Measurements from ENCODE around the gene RAB26. TPM values are rescaled to one million over a fixed set of nuclear protein-coding genes. Genes with fewer than 3 reads are reported as not detected.
"Not testable (repeated sequence)": the region's sequence is repeated elsewhere in the genome, so short reads cannot be mapped to it uniquely, and the experiment has no call there.

Gene RAB26
- total RNA-seq, 6 donors from 2014 or later: 0.30 to 6.8 (median 0.85) TPM; not detected in 2

DNA sequence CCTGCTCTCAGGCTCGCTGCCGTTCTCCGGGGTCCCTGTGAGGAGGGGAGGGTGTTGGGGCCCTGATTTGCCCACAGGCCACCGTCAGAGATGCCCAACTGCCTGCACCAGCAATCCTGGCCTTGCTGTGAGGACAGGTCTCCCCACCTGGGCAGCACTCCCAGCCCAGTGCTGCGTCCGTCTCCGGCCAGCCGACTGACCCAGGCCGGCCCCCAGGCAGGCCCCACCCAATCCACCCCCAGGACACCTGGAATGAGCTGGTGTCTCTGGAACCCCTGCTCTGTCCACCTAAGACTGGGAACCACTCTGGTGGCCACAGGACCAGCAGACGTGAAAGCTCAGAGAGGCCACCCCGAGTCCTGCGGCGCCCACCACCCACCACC lies 32.8 kb upstream of the RAB26 start:
- Histone ChIP-seq H3K9me3 (no peaks in the 10 kb centered on the region), H3K27me3 (no peaks in the 10 kb centered on the region), H3K4me3 (no peak overlapping the region), H3K27ac (no peak overlapping the region), H3K4me1 (peaks cover 0 to 9% (median 5%) of the 10 kb centered on the region in 4 donors), H3K36me3 (peaks cover 5 to 44% (median 34%) of the 10 kb centered on the region in 4 donors)
- TF ChIP-seq, protein P1, sequence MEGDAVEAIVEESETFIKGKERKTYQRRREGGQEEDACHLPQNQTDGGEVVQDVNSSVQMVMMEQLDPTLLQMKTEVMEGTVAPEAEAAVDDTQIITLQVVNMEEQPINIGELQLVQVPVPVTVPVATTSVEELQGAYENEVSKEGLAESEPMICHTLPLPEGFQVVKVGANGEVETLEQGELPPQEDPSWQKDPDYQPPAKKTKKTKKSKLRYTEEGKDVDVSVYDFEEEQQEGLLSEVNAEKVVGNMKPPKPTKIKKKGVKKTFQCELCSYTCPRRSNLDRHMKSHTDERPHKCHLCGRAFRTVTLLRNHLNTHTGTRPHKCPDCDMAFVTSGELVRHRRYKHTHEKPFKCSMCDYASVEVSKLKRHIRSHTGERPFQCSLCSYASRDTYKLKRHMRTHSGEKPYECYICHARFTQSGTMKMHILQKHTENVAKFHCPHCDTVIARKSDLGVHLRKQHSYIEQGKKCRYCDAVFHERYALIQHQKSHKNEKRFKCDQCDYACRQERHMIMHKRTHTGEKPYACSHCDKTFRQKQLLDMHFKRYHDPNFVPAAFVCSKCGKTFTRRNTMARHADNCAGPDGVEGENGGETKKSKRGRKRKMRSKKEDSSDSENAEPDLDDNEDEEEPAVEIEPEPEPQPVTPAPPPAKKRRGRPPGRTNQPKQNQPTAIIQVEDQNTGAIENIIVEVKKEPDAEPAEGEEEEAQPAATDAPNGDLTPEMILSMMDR (IDR thresholded peaks at IDR 0.05): no peak
- TF ChIP-seq POLR2A (IDR thresholded peaks at IDR 0.05) (no peak), EP300 (IDR thresholded peaks at IDR 0.05) (no peak)
- ATAC-seq (ENCODE audit: low FRiP score in 2 of 2): no peak
- WGBS, 2 donors: 93% methylated on average over 9 of the region's 13 CpGs; no CpG with 5 or more reads in 1 of the 2 donors
- DNase-seq: peak in 1 of 2 donors; percentile 73

DNA sequence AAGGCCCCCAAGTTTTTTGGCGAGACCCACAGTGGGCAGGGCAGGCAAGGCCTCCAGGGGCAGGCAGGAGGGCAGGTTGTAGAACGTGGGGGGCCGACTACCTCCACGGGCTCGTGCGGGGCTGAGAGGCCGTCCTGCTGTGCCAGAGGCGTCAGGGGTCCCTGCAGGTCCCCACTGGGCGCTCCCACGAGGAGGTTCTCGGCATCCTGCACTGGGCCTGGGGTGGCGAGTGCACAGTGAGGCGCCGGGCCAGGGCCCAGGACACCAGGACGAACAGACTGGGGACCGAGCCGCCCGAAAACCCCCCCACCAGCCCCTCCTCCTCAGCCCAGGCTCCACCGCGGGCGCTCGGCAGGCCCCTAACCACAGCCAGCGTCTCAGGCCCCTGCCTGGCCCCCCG lies 32.0 kb upstream of the RAB26 start:
- not testable (repeated sequence) for ATAC-seq (ENCODE audit: low FRiP score in 2 of 2); H3K27ac ChIP-seq; H3K4me3 ChIP-seq; H3K9me3 ChIP-seq; H3K27me3 ChIP-seq
- 84% methylated on average over 8 of the region's 24 CpGs; no CpG with 5 or more reads in 1 of the 2 donors for whole genome bisulfite sequencing, 2 donors
- H3K36me3 ChIP-seq: peaks cover 0 to 36% (median 26%) of the 10 kb centered on the region in 4 donors
- H3K4me1 ChIP-seq: peaks cover 0 to 13% (median 5%) of the 10 kb centered on the region in 4 donors
- peak in 1 of 2 donors; percentile 78 for DNase-seq

DNA sequence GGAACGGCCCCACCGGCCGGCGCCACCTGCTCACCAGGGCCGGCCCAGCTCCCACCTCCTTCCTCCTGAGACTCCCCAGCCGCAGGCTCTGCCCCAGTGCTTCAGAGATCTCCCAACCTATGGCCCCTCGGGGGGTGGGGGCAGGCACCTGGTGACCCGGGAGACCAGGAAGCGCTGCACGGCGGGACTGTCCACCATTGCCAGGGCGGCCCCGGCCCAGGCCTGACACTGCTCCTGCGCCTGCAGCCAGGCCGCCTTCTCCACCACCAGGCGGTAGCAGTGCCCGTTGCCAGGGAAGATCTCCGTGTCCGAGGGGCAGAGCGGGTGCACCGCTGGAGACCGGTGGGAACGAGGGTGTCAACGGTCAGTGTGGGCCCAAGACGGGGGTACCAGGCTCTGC lies 31.1 kb upstream of the RAB26 start:
- Histone ChIP-seq H3K4me1 (peaks cover 0 to 21% (median 9%) of the 10 kb centered on the region in 4 donors), H3K36me3 (peaks cover 0 to 27% (median 17%) of the 10 kb centered on the region in 4 donors)
- H3K27ac ChIP-seq; ATAC-seq (ENCODE audit: low FRiP score in 2 of 2); H3K27me3 ChIP-seq; H3K4me3 ChIP-seq; H3K9me3 ChIP-seq: not testable (repeated sequence)
- DNase-seq: peak in 1 of 2 donors; percentile 64
- WGBS, 2 donors: 93% methylated on average over 13 of the region's 25 CpGs; no CpG with 5 or more reads in 1 of the 2 donors

DNA sequence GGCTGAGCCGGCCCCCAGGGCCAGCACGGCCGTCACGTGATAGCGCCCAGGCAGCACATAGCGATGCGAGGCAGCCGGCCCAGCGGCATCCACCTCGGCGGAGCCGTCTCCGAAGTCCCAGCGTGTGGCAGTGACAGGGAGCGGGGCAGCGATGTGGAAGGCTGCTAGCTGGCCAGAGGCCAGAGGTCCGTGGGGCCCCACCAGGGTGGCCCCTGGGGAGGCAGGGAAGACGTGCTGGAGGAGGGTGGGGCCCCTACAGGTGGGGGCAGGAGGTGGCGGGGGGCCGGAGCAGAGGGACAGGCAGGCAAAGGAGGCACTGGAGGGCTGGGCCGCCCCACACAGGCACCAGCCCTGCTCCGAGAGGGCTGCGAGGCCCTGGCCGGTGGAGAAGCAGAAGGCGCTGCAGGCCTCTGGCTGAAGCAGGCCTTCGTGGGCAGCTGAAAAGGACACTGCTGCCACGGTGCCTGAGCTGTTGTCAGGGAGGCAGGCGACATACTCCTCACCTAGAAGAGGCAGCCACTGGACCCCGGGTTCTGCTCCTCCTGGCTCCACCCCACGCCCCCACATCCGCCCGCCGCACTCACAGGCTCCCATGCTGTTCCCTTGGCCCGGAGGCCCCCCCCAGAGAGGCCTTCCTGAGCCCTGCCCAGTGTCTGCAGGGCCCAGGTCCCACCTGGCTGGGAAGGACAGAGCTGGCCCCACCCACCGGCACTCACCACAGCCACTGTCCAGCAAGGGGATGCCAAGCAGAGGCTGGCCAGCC lies 30.3 kb upstream of the RAB26 start:
- not testable (repeated sequence) for H3K27me3 ChIP-seq; H3K9me3 ChIP-seq; H3K27ac ChIP-seq; ATAC-seq (ENCODE audit: low FRiP score in 2 of 2); H3K4me3 ChIP-seq
- 69% methylated on average over 7 of the region's 35 CpGs; no CpG with 5 or more reads in 1 of the 2 donors for WGBS, 2 donors
- peaks cover 0 to 21% (median 14%) of the 10 kb centered on the region in 4 donors for H3K36me3 ChIP-seq
- H3K4me1 ChIP-seq: peaks cover 3 to 29% (median 15%) of the 10 kb centered on the region in 4 donors
- peak in 1 of 2 donors; percentile 73 for DNase-seq

DNA sequence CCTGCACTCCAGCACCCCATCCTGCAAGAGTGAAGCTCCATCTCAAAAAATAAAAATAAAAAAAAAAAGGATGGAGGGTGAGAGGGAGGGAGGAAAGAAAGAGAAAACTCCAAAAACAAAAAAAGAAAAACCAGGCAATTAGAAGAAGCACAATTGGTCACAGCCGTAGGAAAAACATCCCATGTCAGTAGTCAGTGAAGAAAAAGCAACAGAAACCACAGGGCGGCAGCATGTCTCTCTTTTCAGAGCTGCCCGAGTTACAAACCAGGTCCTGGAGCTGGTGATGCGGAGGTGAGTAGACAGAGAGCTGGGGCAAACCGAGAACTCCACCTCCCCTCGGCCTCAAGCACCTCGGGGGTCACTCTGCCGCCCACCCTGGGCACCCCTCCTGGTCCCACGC lies 27.1 kb upstream of the RAB26 start:
- not testable (repeated sequence) for H3K9me3 ChIP-seq; ATAC-seq (ENCODE audit: low FRiP score in 2 of 2); H3K4me3 ChIP-seq; H3K36me3 ChIP-seq; H3K27me3 ChIP-seq; DNase-seq
- WGBS, 2 donors: 48 to 71% methylated on average over 5 of the region's 9 CpGs
- H3K27ac ChIP-seq: peak overlapping the region in 3 of 4 donors; percentile 86 to 91 (median 90)
- TF ChIP-seq, protein P1 (IDR thresholded peaks at IDR 0.05): peak in 1 of 6 experiments; percentile 11
- peaks cover 31 to 58% (median 41%) of the 10 kb centered on the region in 4 donors for H3K4me1 ChIP-seq

DNA sequence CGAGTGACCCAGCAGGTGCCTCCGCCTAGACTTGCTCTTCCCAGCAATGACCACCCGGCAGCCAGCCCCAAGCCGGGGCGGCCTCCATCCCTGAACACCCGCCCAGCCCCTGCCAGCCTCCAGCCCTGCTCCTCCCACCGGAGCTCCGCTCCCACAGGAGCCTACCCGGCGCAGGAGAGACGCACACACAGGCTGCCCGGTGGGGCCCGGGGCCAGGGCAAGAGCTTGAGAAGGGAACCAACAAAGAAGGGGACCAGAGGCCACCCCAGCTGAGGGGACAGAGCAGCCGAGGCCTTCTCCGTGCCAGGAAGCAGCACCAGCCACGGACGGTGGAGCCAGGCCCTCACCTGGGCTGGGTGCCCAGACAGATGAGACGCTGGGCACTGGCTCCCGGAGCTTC lies 26.6 kb upstream of the RAB26 start:
- Histone ChIP-seq H3K36me3 (peaks cover 0 to 4% (median 0%) of the 10 kb centered on the region in 4 donors), H3K4me3 (no peak overlapping the region), H3K27me3 (no peaks in the 10 kb centered on the region), H3K9me3 (no peaks in the 10 kb centered on the region), H3K27ac (peak overlapping the region in 3 of 4 donors; percentile 86 to 91 (median 90)), H3K4me1 (peaks cover 37 to 58% (median 45%) of the 10 kb centered on the region in 4 donors)
- ATAC-seq (ENCODE audit: low FRiP score in 2 of 2): no peak
- WGBS, 2 donors: 84% methylated on average over 13 to 15 of the region's 19 CpGs
- DNase-seq: peak in 1 of 2 donors; percentile 84
- TF ChIP-seq, protein P1 (IDR thresholded peaks at IDR 0.05): no peak
- TF ChIP-seq POLR2A (IDR thresholded peaks at IDR 0.05): no peak
- TF ChIP-seq POLR2AphosphoS5 (IDR thresholded peaks at IDR 0.05): no peak
- TF ChIP-seq EP300 (IDR thresholded peaks at IDR 0.05): no peak
